EL (cell line): ENCODE measurements around the gene SLC17A4.

Experiments
- DNase-seq: peaks from one replicate; pipeline ENCODE4 v3.0.0-alpha.2; 2016

SLC17A4 gene

DNA sequence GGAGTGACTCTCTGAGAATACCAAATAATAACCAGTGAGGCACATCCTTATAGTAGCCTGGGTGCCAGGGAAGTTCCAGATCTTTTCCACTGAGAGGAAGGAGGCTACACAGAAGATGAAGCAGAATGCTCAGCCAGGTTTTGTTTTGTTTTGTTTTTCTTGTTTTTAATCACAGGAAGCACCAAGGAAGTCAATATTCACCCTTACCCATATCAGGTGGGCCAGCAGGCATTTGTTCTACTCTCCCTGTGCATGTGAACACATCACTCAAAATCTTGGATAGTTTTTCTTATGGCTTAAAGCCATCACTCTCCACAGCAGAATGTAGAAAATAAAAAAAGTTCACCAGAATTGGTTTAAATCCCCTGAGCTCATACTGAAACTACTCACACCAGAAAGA lies 66.8 kb downstream of the SLC17A4 start:
- no peak for DNase-seq

GRCh38 chr6:25829375-25829774 lies 74.8 kb downstream of the SLC17A4 start:
- DNase-seq = no peak

DNA sequence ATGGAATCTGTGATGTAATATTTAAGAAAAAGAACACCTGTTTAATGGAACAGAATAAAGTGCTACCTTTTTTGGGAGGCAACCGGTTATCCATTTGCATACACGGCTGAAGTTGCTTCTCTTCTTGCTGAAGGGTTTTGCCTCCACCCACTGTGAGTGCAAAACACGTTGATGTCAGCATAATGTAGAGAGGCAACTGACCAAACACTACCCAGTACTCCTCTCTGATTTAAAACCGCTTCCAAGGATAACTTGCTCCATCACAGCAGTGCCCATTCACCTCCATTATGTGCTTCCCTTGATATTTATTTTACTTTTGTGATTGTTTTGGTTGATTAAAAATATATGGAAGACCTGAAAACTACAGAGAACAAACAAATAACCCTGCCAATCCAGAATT lies 75.9 kb downstream of the SLC17A4 start:
- DNase-seq = no peak
